DMS 273 treated with DMSO at 0.1 percent for 48 hours (cell line): ENCODE measurements around the gene GTF2F2.
"Not testable (repeated sequence)": the region's sequence is repeated elsewhere in the genome, so short reads cannot be mapped to it uniquely, and the experiment has no call there.

Experiments used
- DNase-seq: peaks from one replicate; lab custom pipeline; 2025; lab: John Stamatoyannopoulos, UW

GTF2F2 gene

GRCh38 chr13:45180303-45180702, 60.0 kb downstream of the GTF2F2 start:
- no peak for DNase-seq

DNA sequence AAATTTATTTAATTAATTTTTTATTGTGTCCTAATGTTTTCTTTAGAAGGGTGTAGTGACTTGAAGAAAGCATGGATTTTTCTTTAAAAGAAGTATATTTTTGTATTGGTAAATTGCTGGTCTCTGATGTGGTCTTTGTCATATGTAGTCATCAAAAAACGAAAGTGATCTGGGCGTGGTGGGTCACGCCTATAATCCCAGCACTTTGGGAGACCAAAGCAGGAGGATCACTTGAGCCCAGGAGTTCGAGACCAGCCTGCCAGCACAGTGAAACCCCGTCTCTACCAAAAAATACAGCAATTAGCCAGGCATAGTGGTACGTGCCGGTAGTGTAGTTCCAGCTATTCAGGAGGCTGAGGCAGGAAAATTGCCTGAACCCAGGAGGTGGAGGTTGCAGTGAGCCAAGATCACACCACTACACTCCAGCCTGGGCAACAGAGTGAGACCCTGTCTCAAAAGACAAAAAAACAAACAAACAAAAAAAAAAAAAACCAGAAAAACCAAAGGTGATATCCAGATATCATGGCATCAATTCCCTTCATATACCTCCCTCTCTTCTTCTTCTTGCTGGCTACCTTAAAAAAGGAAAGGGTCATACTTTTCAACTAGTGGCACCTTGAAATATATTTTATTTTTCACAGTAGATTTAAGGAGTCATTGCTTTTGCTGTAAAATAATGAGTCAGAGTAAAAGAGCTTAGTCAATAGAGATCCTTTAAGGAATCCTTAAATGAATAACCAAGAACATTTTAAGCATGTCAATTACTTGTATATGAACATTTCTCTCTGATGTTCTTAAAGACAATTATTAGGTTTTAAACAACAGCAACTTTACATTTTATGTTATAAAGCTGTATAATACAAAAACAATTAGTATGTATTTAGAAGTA, 60.6 kb downstream of the GTF2F2 start:
- no peak for DNase-seq

DNA sequence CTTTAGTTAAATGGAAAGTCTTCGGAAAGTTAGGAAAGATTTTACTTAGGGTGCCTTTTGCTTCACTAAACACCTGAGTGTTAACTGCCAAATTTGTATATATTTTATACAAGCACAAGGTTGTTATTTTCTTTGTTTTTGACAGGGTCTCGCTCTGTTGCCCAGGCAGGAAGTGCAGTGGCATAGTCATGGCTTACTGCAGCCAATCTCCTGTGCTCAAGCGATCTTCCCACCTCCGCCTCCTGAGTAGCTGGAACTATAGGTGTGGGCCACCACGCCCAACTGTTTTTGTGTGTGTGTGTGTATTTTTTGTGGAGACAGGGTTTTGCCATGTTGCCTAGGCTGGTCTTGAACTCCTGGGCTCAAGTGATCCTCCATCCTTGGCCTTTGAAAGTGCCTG, 64.4 kb downstream of the GTF2F2 start:
- DNase-seq: no peak

- no peak for DNase-seq
Measured at GRCh38 chr13:45185286-45185685, 65.0 kb downstream of the GTF2F2 start.

- not testable (repeated sequence) for DNase-seq
Measured at GRCh38 chr13:45189077-45189476, 68.8 kb downstream of the GTF2F2 start.

- DNase-seq: not testable (repeated sequence)
Measured at GRCh38 chr13:45189511-45189910, 69.2 kb downstream of the GTF2F2 start.

DNA sequence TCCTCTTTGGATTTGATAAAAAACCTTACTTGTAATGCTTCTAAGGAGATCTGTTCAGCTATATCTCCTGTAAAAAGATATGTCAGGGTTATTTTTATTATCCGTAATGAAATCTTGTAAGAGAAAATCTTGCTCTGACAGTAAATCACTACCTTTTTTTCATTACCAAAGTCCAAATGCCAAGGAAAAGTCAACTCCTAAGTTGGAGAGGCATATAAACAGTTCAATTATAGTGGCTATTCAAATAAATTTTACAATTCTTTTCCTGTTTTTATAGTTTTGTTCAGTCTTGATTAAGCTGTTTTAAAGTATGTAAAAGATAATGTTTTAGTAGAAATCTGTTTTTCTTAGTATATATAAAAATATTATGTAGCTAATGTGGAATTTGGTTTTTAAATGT, 71.6 kb downstream of the GTF2F2 start:
- no peak for DNase-seq

DNA sequence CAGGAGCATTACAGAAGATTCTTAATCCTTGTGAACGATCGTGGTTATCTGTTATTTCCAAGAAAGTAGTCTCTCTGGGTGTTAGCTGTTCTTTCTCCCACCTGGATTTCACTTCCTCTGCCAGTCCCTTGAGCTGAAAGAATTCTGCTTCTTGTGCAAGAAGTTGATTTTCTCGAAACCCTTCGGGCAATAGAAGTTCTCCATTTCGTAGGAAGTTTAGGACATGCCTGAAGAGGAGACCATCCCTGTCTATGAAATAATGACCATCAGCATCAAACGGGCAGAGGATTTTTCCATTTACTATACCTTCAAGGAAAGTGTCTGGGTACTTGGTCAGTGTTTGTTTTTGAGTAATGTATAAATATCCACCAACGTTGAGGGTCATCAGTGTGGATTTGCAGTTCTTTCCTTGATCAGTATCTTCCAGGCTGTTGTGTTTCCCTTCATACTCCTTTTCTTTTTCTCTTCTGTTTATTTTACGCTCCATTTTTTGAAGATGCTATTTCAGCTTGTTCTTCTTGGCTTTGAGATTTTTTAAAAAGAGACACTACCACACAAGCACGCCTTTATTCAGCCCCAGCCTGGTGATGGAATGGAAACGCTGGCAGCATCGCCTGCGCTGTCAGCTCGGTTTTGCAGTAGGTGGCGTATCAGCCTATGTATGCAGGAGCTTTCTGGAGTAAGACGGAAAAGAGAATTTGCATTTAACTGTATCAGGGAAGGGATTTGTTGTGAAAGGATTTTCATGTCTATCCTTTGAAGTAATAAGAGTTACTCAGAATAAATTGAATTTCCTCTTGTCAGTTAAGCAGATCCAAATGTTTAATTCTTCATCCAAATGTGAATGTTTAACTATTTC, 74.0 kb downstream of the GTF2F2 start:
- DNase-seq: no peak

- DNase-seq: no peak
Measured at GRCh38 chr13:45195421-45195820, 75.1 kb downstream of the GTF2F2 start.

- no peak for DNase-seq
Measured at GRCh38 chr13:45196096-45196495, 75.8 kb downstream of the GTF2F2 start.

- no peak for DNase-seq
Measured at GRCh38 chr13:45196622-45197021, 76.3 kb downstream of the GTF2F2 start.

GRCh38 chr13:45198041-45198440, 77.7 kb downstream of the GTF2F2 start:
- no peak for DNase-seq

DNA sequence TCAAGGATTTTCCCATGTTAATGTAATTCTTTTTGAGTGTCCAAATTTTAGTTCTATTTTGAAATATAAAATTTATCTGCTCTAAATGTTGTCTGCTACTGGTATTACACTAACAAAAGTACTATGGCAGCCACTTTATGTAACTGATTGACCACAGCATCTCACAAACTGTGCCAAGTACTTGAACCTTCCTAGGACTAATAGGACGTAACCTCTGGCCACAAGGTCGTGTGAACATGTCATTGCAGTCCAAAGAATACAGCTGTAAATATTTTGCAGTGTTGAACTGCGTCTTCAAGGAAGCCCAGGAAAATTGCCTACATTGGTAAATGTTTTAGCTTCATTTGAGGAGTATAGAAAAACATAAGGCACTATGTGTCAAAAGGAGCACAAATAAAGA, 78.6 kb downstream of the GTF2F2 start:
- no peak for DNase-seq

- DNase-seq: no peak
Measured at GRCh38 chr13:45199711-45200110, 79.4 kb downstream of the GTF2F2 start.

DNA sequence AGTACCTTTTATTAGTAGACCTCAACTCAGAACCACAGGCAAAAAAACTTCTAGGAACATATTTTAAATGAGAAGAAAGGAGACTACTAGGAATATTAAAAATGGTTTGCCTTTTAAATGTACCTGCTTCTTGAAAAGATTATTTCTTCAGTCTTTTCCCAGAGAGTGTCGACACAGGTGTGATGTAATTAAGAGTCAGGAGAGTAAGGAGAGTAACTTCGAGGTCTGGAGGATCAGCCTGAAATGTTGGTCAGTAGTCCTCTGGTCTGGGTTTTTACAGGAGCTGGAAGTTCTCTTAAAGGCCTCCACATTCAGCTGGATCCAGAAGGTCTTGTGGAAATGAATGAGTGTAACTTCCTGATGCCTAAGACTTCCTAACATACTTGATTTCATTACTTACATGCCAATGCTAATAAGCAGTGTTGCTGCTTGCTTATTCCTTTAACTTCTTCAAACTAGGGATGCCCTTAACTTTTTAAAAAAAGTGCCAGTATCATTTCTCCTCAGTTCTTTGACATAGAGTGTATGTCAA, 80.5 kb downstream of the GTF2F2 start, which contains the start of gene KCTD4:
KCTD4 (minus strand) TSS at position 345 of the 532 bp plus-strand sequence. CDS start 6,478 bp downstream, outside the sequence.
- no peak for DNase-seq

DNA sequence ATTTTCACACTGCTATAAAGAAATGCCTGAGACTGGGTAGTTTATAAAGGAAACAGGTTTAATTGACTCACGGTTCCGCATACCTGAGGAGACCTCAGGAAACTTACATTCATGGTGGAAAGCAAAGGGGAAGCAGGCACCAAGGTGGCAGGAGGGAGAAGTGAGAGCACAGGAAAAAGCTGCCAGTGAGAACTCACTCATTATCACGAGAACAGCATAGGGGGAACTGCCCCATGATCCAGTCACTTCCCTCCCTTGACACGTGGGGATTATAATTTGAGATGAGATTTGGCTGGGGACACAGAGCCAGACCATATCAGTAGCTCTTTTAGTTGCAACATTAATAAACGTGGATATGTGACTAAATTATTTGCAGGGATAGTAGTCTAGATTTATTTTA, 84.8 kb downstream of the GTF2F2 start:
- DNase-seq: no peak

- no peak for DNase-seq
Measured at GRCh38 chr13:45206340-45206739, 86.0 kb downstream of the GTF2F2 start.

GRCh38 chr13:45207319-45207718, 87.0 kb downstream of the GTF2F2 start:
- peak; percentile 72 for DNase-seq

- DNase-seq: no peak
Measured at GRCh38 chr13:45208132-45208531, 87.8 kb downstream of the GTF2F2 start.

DNA sequence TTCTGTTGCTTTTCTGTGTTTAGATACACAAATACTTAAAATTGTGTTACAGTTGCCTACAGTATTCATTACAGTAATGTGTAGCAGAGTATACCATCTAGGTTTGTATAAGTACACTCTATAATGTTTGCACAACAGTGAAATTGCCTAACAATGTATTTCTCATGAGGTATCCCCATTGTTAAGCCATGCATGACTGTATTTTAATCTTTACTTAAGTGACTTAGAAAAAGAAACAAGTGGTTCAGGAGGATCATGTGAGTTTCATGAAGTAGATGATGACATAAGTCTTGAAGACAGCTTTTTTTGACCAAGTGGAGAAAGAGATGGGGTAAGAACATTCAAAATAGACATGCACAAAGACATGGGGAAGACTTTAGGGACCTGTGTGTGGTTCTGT, 88.9 kb downstream of the GTF2F2 start:
- DNase-seq: no peak

- DNase-seq: no peak
Measured at GRCh38 chr13:45215392-45216077, 95.2 kb downstream of the GTF2F2 start.

GRCh38 chr13:45216193-45216592, 95.9 kb downstream of the GTF2F2 start:
- no peak for DNase-seq
